Measurements from ENCODE around the gene CDK17. TPM values are rescaled to one million over a fixed set of nuclear protein-coding genes. Genes with fewer than 3 reads are reported as not detected.

The CDK17 gene
- total and polyA plus RNA-seq, 2 of the 8 experiments (the other 6 are each of a cell fraction or from before 2014, with no cell fraction given) = 5.8 to 20.0 TPM

Small RNA genes within 50 kb of the gene (small RNA-seq; reads per million reads assigned to genes)
- gene RN7SKP11 (ENCODE audit: insufficient read depth) (not detected), gene RNU4-24P (ENCODE audit: insufficient read depth) (not detected)

Other genes starting within 250 kb of the CDK17 start
- 13.3 and 14.3 TPM in 2 replicates for gene ELK3, start 206.1 kb downstream of the CDK17 start, total RNA-seq (2021; fragmentation: NEBNext Ultra II Directional; extraction: Animal tissue kit (Norgen Biotek cat#: 25700))
- 3.5 and 4.4 TPM in 2 replicates for gene ELK3, start 206.1 kb downstream of the CDK17 start, polyA plus RNA-seq (2011; rRNA removed)
- 0.17 and 0.42 TPM in 2 replicates for gene CFAP54, start 89.1 kb upstream of the CDK17 start, total RNA-seq (2021; fragmentation: NEBNext Ultra II Directional; extraction: Animal tissue kit (Norgen Biotek cat#: 25700))
- 0.06 and 0.33 TPM in 2 replicates for gene CFAP54, start 89.1 kb upstream of the CDK17 start, polyA plus RNA-seq (2011; rRNA removed)